Loucy (cell line): ENCODE results near the gene RREB1.

ENCODE experiments used
- H2AFZ ChIP-seq: fragments of 200-600 bp; sonication (generic); 2 replicates; pipeline ENCODE4 v1.6.0; 2016; ENCODE audit warnings: antibody characterized with exemption, mild to moderate bottlenecking, low read length, moderate library complexity
- H3F3A ChIP-seq: fragments of 200-600 bp; 2 replicates; pipeline ENCODE4 v1.6.0; 2016; ENCODE audit warnings: antibody characterized with exemption, low read depth, mild to moderate bottlenecking
- H3K27me3 ChIP-seq: fragments of 200-600 bp; sonication (generic); 2 replicates; pipeline ENCODE4 v1.6.1; 2014; ENCODE audit warnings: low read length, mild to moderate bottlenecking; ENCODE audit not compliant: insufficient read depth, poor library complexity, severe bottlenecking
- H3K36me3 ChIP-seq: fragments of 200-600 bp; sonication (generic); 2 replicates; pipeline ENCODE4 v1.6.1; 2016; ENCODE audit warnings: low read length; ENCODE audit not compliant: insufficient read depth
- H3K4me1 ChIP-seq: fragments of 200-600 bp; sonication (generic); 2 replicates; pipeline ENCODE4 v1.5.1; 2014; ENCODE audit warnings: low read length, mild to moderate bottlenecking; ENCODE audit not compliant: insufficient read depth, poor library complexity, severe bottlenecking
- H3K4me2 ChIP-seq: fragments of 200-600 bp; sonication (generic); 2 replicates; pipeline ENCODE4 v1.6.0; 2014; ENCODE audit warnings: antibody characterized with exemption, low read length, low read depth, mild to moderate bottlenecking; ENCODE audit not compliant: poor library complexity, severe bottlenecking
- H3K4me3 ChIP-seq: fragments of 200-600 bp; sonication (generic); 2 replicates; pipeline ENCODE4 v1.5.1; 2014; ENCODE audit warnings: low read length, mild to moderate bottlenecking, mixed read lengths; ENCODE audit not compliant: poor library complexity, severe bottlenecking
- H3K79me2 ChIP-seq: fragments of 200-600 bp; sonication (generic); 2 replicates; pipeline ENCODE4 v1.6.1; 2014; ENCODE audit warnings: low read length; ENCODE audit not compliant: insufficient read depth
- H3K9ac ChIP-seq: fragments of 200-600 bp; sonication (generic); 2 replicates; pipeline ENCODE4 v1.6.0; 2014; ENCODE audit warnings: mild to moderate bottlenecking, low read depth, low read length, moderate library complexity; ENCODE audit not compliant: poor library complexity, severe bottlenecking
- H3K9me2 ChIP-seq: fragments of 200-600 bp; sonication (generic); replicated peaks from 2 replicates; pipeline ENCODE4 v1.6.1; 2016; ENCODE audit warnings: low read depth, low read length, mixed read lengths
- H3K9me3 ChIP-seq: fragments of 200-600 bp; sonication (generic); 2 replicates; pipeline ENCODE4 v1.6.1; 2014; ENCODE audit warnings: mild to moderate bottlenecking, antibody characterized with exemption, low read length, low read depth; ENCODE audit not compliant: insufficient read depth
- H4K20me1 ChIP-seq: fragments of 200-600 bp; sonication (generic); 2 replicates; pipeline ENCODE4 v1.6.0; 2014; ENCODE audit warnings: antibody characterized with exemption, low read length, mild to moderate bottlenecking; ENCODE audit not compliant: insufficient read depth, poor library complexity, severe bottlenecking
- EZH2phosphoT487 ChIP-seq: fragments of 200-600 bp; IDR thresholded peaks from 2 replicates; pipeline ENCODE4 v1.6.1; 2018; ENCODE audit warnings: antibody characterized with exemption, mild to moderate bottlenecking, moderate library complexity, borderline replicate concordance
- TF ChIP-seq, protein P1 (sequence below): fragments of 200-600 bp; sonication (generic); conservative IDR thresholded peaks from 2 replicates; pipeline ENCODE4 v1.5.1; 2014; ENCODE audit warnings: mild to moderate bottlenecking, antibody characterized with exemption, low read length

The RREB1 gene

DNA sequence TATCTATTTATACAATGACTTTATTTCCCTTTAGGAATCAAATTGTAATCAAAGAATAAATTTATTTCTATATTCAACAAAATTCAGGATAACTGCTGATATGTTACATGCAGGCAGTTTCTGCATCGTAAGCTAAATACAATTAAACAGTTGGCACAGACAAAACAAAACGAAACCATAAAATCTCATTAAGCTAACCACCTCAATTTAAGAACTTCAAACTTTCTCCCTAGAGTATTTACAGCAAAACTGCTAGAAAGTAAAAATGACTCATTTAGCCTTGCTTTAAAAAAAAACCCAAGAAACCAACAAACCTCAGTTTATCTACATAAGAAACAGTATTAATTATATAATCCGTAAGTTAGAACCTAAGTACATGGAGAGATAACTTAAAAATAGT, 188.2 kb downstream of the RREB1 start:
- H3K36me3 ChIP-seq = peaks cover 83% of the 10 kb centered on the region
- no peak overlapping the region for H2AFZ ChIP-seq
- no peaks in the 10 kb centered on the region for H3K9me2 ChIP-seq
- TF ChIP-seq, protein P1, sequence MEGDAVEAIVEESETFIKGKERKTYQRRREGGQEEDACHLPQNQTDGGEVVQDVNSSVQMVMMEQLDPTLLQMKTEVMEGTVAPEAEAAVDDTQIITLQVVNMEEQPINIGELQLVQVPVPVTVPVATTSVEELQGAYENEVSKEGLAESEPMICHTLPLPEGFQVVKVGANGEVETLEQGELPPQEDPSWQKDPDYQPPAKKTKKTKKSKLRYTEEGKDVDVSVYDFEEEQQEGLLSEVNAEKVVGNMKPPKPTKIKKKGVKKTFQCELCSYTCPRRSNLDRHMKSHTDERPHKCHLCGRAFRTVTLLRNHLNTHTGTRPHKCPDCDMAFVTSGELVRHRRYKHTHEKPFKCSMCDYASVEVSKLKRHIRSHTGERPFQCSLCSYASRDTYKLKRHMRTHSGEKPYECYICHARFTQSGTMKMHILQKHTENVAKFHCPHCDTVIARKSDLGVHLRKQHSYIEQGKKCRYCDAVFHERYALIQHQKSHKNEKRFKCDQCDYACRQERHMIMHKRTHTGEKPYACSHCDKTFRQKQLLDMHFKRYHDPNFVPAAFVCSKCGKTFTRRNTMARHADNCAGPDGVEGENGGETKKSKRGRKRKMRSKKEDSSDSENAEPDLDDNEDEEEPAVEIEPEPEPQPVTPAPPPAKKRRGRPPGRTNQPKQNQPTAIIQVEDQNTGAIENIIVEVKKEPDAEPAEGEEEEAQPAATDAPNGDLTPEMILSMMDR = no peak
- TF ChIP-seq EZH2phosphoT487 = no peak
- no peaks in the 10 kb centered on the region for H3K9me3 ChIP-seq
- peaks cover 15% of the 10 kb centered on the region for H3K79me2 ChIP-seq
- H3K27me3 ChIP-seq = no peaks in the 10 kb centered on the region
- peak overlapping the region; percentile 17 for H3K4me2 ChIP-seq
- no peak overlapping the region for H3K4me3 ChIP-seq
- no peak overlapping the region for H3K9ac ChIP-seq
- peaks cover 19% of the 10 kb centered on the region for H3K4me1 ChIP-seq
- peaks cover 33% of the 10 kb centered on the region for H4K20me1 ChIP-seq
- H3F3A ChIP-seq = no peaks in the 10 kb centered on the region

DNA sequence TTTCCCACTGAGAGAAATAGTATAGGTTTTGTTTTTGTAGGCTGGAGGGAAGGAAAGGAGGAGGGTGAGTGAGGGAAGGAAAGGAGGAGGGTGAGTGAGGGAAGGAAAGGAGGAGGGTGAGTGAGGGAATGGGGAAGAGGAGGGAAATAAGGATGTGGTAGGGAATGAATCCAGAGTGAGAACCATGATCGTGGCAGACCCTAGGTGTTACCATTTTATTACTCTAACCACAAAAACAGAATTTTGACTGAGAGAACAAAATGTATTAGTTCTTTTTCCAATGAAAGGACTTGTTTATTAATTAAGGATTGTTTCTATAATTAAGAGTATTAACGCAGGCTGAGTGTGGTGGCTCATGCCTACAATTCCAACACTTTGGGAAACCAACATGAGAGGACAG, 188.8 kb downstream of the RREB1 start:
- H3K4me2 ChIP-seq = peak overlapping the region; percentile 17
- no peak overlapping the region for H3K4me3 ChIP-seq
- H3K4me1 ChIP-seq = peaks cover 19% of the 10 kb centered on the region
- no peaks in the 10 kb centered on the region for H3K9me2 ChIP-seq
- peaks cover 22% of the 10 kb centered on the region for H3K79me2 ChIP-seq
- H3K9ac ChIP-seq = no peak overlapping the region
- H3F3A ChIP-seq = no peaks in the 10 kb centered on the region
- no peaks in the 10 kb centered on the region for H3K27me3 ChIP-seq
- H3K9me3 ChIP-seq = no peaks in the 10 kb centered on the region
- H3K36me3 ChIP-seq = peaks cover 84% of the 10 kb centered on the region
- no peak overlapping the region for H2AFZ ChIP-seq
- TF ChIP-seq, protein P1 = no peak
- TF ChIP-seq EZH2phosphoT487 = no peak
- H4K20me1 ChIP-seq = peaks cover 40% of the 10 kb centered on the region

GRCh38 chr6:7298113-7298512, 190.4 kb downstream of the RREB1 start:
- peaks cover 26% of the 10 kb centered on the region for H3K79me2 ChIP-seq
- no peaks in the 10 kb centered on the region for H3K27me3 ChIP-seq
- H3K36me3 ChIP-seq = peaks cover 85% of the 10 kb centered on the region
- peaks cover 19% of the 10 kb centered on the region for H3K4me1 ChIP-seq
- no peaks in the 10 kb centered on the region for H3K9me2 ChIP-seq
- H4K20me1 ChIP-seq = peaks cover 43% of the 10 kb centered on the region
- H3F3A ChIP-seq = no peaks in the 10 kb centered on the region
- no peaks in the 10 kb centered on the region for H3K9me3 ChIP-seq
- no peak for TF ChIP-seq EZH2phosphoT487
- TF ChIP-seq, protein P1 = no peak
- H2AFZ ChIP-seq = no peak overlapping the region
- no peak overlapping the region for H3K4me2 ChIP-seq
- no peak overlapping the region for H3K9ac ChIP-seq
- no peak overlapping the region for H3K4me3 ChIP-seq
